ENCODE measurements around the gene GOPC.

DNA sequence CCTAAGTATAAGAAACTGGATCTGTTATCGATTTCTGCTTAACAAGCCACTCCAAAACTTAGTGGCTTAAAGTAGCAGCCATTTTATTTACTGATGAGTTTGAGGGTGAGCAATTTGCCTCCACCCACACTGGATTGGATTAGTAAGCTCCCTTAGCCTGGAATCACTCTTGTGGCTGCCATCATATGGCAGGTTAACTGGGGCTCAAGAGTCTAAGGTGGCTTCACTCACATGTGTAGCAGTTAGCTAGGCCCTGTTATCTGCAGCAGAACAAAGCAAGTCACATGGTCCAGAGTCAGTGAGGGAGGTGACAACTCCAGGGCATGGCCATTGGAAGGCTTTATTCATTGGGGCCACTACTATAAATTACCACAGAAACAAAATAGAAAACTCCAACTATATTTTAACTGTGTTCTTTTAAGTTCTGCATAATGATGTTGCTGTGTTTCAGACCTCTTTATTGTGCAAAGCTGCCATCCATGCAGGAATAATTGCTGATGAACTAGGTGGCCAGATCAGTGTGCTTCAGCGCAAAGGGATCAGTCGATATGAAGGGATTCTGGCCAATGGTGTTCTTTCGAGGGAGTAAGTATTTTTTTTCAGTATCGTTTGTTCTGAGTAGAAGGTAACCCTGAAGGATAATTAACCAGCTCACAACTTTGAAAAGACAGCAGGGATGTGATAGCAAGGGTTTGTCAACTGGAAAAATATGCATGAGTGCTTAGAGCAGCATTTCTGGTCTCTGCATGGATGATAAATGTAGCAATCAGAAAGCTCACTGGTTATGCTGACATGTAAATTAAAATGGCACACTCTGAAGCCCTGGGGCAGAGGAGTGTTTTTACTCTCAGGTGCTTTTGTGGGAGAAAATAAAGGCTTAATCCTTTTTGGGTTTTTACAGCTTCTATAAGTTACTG, 70.2 kb downstream of the GOPC start:
- TF ChIP-seq REST (IDR thresholded peaks at IDR 0.05; ENCODE audit: insufficient read depth in 1 of 2, low read depth in 2 of 2, low read length in 2 of 2) (no peak), POLR2AphosphoS5 (IDR thresholded peaks at IDR 0.05; ENCODE audit: low read depth, low read length) (no peak), TAF1 (IDR thresholded peaks at IDR 0.05; ENCODE audit: borderline replicate concordance, insufficient read depth, low read length) (no peak), SIN3A (IDR thresholded peaks at IDR 0.05; ENCODE audit: borderline replicate concordance, insufficient read depth, low read length) (no peak)

Data from PFSK-1 (cell line).